Measurements from ENCODE around the gene MMP2.
A peak's percentile ranks its signal among the peaks of the same experiment; 100 is the strongest.

Gene MMP2

DNA sequence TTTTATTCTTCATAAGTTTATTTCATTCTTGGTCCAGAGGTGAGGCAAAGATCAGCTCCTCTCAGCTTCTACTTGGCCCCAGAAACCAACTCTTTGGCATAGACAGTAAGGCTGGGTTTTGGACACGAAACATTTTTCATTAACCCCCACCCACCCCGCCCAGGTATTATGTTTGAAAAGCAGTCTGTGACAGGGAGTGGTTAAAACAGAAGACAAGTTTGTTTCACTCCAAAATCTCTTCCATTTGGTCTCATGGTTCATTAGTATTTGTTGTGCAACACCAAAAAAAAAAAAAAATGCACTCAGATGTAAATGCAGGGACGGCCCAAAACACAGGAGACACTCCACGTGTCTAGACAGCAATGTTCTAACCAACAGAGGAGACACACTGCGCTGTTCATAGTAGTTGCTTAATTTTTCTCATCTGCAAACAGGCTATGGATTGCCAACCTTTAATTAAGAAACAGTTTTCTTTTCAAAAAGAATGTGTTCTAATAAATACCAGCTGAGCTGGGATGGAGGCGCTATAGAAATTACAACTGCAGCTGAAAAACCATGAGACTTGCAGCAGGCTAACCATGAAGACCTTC lies 39.8 kb upstream of the MMP2 start:
- no peak overlapping the region for H3K23ac ChIP-seq (ENCODE audit: low read depth, low read length, poor library complexity)
- DNase-seq (ENCODE audit: low spot score) = no peak

DNA sequence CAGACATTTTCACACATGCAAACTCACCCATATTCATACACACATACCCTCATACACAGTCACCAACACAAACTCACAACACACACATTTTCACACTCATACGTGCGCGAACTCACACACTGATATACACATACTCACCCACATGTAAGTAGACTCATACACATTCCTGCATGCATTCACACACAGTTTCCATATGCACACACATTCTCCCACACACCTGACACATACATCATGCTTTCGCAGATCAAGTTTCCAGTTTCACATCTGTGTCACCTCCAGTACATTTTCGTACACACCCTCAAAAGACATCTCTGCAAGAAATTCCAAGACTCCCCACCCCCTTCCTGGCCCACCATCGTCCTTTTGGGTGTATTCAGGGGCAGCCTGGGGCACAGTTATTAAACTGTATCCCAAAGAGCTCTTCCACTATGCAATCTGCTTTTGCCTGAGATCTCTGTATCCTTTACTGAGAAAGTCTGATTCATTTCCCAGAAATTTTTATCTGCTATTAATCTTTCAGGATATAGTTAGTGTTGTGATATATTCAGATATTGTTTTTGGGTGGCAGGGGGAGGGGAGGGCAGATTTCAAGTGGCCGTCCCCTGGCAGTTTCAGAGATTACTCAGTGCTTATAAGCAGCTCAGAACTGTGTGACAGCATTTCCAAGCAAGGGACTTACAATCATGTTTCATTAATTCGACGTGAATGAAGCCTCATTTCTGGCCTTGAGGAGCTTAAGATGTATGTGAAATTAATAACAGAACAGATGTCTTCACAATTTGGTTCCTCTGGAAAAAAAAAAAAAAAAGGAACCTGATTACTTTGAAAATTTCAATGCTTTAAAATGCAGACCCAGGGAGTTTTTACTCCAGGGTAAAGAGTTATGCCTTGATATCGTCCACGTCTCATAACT lies 35.3 kb upstream of the MMP2 start:
- Histone ChIP-seq H3K4ac (ENCODE audit: low read length) (no peak overlapping the region), H3K36me3 (replicated peaks in 1 of 2; ENCODE audit: control insufficient read depth in 2 of 2, insufficient read depth in 2 of 2, low read length in 2 of 2) (no peaks in the 10 kb centered on the region), H3K27me3 (ENCODE audit: control insufficient read depth in 3 of 3, insufficient read depth in 3 of 3, low read depth in 1 of 3, low read length in 3 of 3) (no peaks in the 10 kb centered on the region), H4K91ac (ENCODE audit: low read depth, low read length, poor library complexity) (no peak overlapping the region), H2BK5ac (ENCODE audit: low read length) (no peak overlapping the region), H3K9me3 (replicated peaks in 1 of 2; ENCODE audit: control insufficient read depth in 2 of 2, insufficient read depth in 1 of 2, low read depth in 1 of 2, low read length in 2 of 2) (no peaks in the 10 kb centered on the region), H3K18ac (ENCODE audit: low read length) (no peak overlapping the region), H2BK120ac (ENCODE audit: low read depth, low read length) (no peak overlapping the region), H3K4me3 (ENCODE audit: low read length in 2 of 2) (no peak overlapping the region), H3K14ac (ENCODE audit: low read length) (no peak overlapping the region), H3K27ac (replicated peaks; ENCODE audit: low read length) (no peak overlapping the region), H3K4me1 (ENCODE audit: control insufficient read depth in 2 of 2, insufficient read depth in 1 of 2, low read depth in 1 of 2, low read length in 2 of 2) (peaks cover 0 to 28% of the 10 kb centered on the region in 2 donors), H3K4me2 (ENCODE audit: insufficient read depth, low read length, poor library complexity, severe bottlenecking) (no peak overlapping the region), H2BK12ac (ENCODE audit: low read length) (no peak overlapping the region), H4K8ac (ENCODE audit: low read depth, low read length) (no peak overlapping the region), H2AFZ (ENCODE audit: low read length) (no peak overlapping the region), H3K23ac (ENCODE audit: low read depth, low read length, poor library complexity) (no peak overlapping the region), H2BK15ac (ENCODE audit: low read length) (no peak overlapping the region), H3K79me1 (ENCODE audit: low read depth, low read length) (no peaks in the 10 kb centered on the region), H3K9ac (ENCODE audit: low read depth, low read length, poor library complexity) (no peak overlapping the region), H2AK5ac (ENCODE audit: low read depth, low read length) (no peak overlapping the region)
- DNase-seq (ENCODE audit: low spot score) = no peak
- 67% methylated on average over 3 of the region's 11 CpGs; no CpG with 5 or more reads in 1 of the 2 donors for WGBS, 2 donors (ENCODE audit: extremely low coverage in 2 of 2, insufficient read length in 2 of 2, insufficient replicate concordance in 1 of 2)

More for the DNA sequence above, 39.8 kb upstream of the MMP2 start:
- Histone ChIP-seq H3K14ac (ENCODE audit: low read length) (no peak overlapping the region), H2BK120ac (ENCODE audit: low read depth, low read length) (no peak overlapping the region), H2AFZ (ENCODE audit: low read length) (no peak overlapping the region), H2BK5ac (ENCODE audit: low read length) (no peak overlapping the region), H3K4me2 (ENCODE audit: insufficient read depth, low read length, poor library complexity, severe bottlenecking) (no peak overlapping the region), H3K9me3 (replicated peaks in 1 of 2; ENCODE audit: control insufficient read depth in 2 of 2, insufficient read depth in 1 of 2, low read depth in 1 of 2, low read length in 2 of 2) (no peaks in the 10 kb centered on the region), H4K91ac (ENCODE audit: low read depth, low read length, poor library complexity) (no peak overlapping the region), H3K4me1 (ENCODE audit: control insufficient read depth in 2 of 2, insufficient read depth in 1 of 2, low read depth in 1 of 2, low read length in 2 of 2) (peaks cover 0 to 18% of the 10 kb centered on the region in 2 donors), H2AK5ac (ENCODE audit: low read depth, low read length) (no peak overlapping the region), H3K4me3 (ENCODE audit: low read length in 2 of 2) (no peak overlapping the region), H3K4ac (ENCODE audit: low read length) (no peak overlapping the region), H3K27ac (replicated peaks; ENCODE audit: low read length) (no peak overlapping the region), H3K9ac (ENCODE audit: low read depth, low read length, poor library complexity) (no peak overlapping the region), H2BK15ac (ENCODE audit: low read length) (no peak overlapping the region), H3K18ac (ENCODE audit: low read length) (no peak overlapping the region), H4K8ac (ENCODE audit: low read depth, low read length) (no peak overlapping the region), H3K27me3 (ENCODE audit: control insufficient read depth in 3 of 3, insufficient read depth in 3 of 3, low read depth in 1 of 3, low read length in 3 of 3) (peaks cover 0 to 23% (median 0%) of the 10 kb centered on the region in 3 experiments), H3K79me1 (ENCODE audit: low read depth, low read length) (no peaks in the 10 kb centered on the region), H2BK12ac (ENCODE audit: low read length) (no peak overlapping the region), H3K36me3 (replicated peaks in 1 of 2; ENCODE audit: control insufficient read depth in 2 of 2, insufficient read depth in 2 of 2, low read length in 2 of 2) (no peaks in the 10 kb centered on the region)
- WGBS, 2 donors (ENCODE audit: extremely low coverage in 2 of 2, insufficient read length in 2 of 2, insufficient replicate concordance in 1 of 2) = no CpG with 5 or more reads among the region's 6 CpGs

DNA sequence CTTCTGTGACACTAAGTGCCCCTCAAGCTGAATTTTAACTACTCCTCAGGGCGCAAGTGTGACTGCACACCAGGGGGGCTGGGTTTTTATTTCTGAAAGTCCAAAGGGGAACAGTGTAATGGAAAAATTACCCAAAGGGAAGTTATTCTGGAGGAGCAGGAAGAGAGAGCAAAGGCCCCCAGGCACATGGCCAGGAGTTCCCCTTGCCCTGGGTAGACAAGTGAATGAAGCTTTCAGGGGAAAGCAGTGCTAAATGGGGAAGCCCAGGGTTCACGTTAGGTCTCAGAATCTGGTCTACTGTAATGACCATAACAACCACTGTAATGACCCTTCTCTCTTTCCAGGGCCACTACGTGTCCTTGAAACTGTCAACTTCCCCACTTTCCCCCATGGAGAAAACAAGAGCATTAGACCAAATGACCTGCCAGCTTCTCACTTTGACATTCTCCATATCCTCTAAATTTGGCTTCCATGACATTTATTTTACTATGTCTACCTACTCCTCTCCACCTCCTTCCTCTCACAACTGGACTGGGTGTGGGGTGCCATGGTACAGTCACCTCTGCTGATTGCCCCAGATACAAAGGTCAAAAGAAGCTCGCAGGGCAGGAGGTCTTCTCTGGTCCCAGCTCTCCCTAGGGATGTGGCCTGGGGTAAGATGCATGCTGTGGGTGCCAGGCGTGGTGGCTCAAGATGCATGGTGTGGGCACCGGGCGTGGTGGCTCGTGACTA lies 34.1 kb upstream of the MMP2 start:
- Histone ChIP-seq H4K91ac (ENCODE audit: low read depth, low read length, poor library complexity) (no peak overlapping the region), H3K4ac (ENCODE audit: low read length) (no peak overlapping the region), H2BK15ac (ENCODE audit: low read length) (no peak overlapping the region), H3K9me3 (replicated peaks in 1 of 2; ENCODE audit: control insufficient read depth in 2 of 2, insufficient read depth in 1 of 2, low read depth in 1 of 2, low read length in 2 of 2) (no peaks in the 10 kb centered on the region), H3K9ac (ENCODE audit: low read depth, low read length, poor library complexity) (no peak overlapping the region), H3K14ac (ENCODE audit: low read length) (peak overlapping the region; percentile 39), H3K36me3 (replicated peaks in 1 of 2; ENCODE audit: control insufficient read depth in 2 of 2, insufficient read depth in 2 of 2, low read length in 2 of 2) (no peaks in the 10 kb centered on the region), H3K79me1 (ENCODE audit: low read depth, low read length) (no peaks in the 10 kb centered on the region), H3K18ac (ENCODE audit: low read length) (no peak overlapping the region), H3K27ac (replicated peaks; ENCODE audit: low read length) (no peak overlapping the region), H3K4me1 (ENCODE audit: control insufficient read depth in 2 of 2, insufficient read depth in 1 of 2, low read depth in 1 of 2, low read length in 2 of 2) (peaks cover 0 to 28% of the 10 kb centered on the region in 2 donors), H2AFZ (ENCODE audit: low read length) (peak overlapping the region; percentile 28), H2BK120ac (ENCODE audit: low read depth, low read length) (no peak overlapping the region), H2BK5ac (ENCODE audit: low read length) (no peak overlapping the region), H3K23ac (ENCODE audit: low read depth, low read length, poor library complexity) (no peak overlapping the region), H2AK5ac (ENCODE audit: low read depth, low read length) (no peak overlapping the region), H4K8ac (ENCODE audit: low read depth, low read length) (no peak overlapping the region), H3K4me2 (ENCODE audit: insufficient read depth, low read length, poor library complexity, severe bottlenecking) (no peak overlapping the region), H2BK12ac (ENCODE audit: low read length) (no peak overlapping the region), H3K4me3 (ENCODE audit: low read length in 2 of 2) (no peak overlapping the region), H3K27me3 (ENCODE audit: control insufficient read depth in 3 of 3, insufficient read depth in 3 of 3, low read depth in 1 of 3, low read length in 3 of 3) (no peaks in the 10 kb centered on the region)
- no peak for DNase-seq (ENCODE audit: low spot score)
- no CpG with 5 or more reads among the region's 8 CpGs for WGBS, 2 donors (ENCODE audit: extremely low coverage in 2 of 2, insufficient read length in 2 of 2, insufficient replicate concordance in 1 of 2)

DNA sequence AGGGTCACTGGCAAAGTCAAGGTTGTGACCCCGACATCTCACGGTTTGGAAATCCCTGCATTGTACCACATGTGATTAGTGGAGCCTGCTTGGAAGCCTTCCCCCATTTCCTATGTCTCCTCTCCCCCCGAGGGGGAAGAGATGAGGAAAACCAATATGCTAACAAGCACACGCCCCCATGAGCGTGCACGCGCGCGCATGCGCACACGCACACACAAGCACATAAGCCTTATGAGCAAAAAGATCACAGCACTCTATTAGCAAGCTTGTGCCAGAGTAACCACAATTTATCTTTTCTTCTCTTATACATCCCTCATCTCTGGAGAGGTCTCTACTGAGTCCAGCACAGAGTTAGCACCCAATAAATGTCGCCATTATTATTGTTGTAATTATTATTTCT lies 31.8 kb upstream of the MMP2 start:
- Histone ChIP-seq H3K4ac (ENCODE audit: low read length) (no peak overlapping the region), H2BK120ac (ENCODE audit: low read depth, low read length) (no peak overlapping the region), H3K27me3 (ENCODE audit: control insufficient read depth in 3 of 3, insufficient read depth in 3 of 3, low read depth in 1 of 3, low read length in 3 of 3) (no peaks in the 10 kb centered on the region), H3K4me2 (ENCODE audit: insufficient read depth, low read length, poor library complexity, severe bottlenecking) (no peak overlapping the region), H3K14ac (ENCODE audit: low read length) (no peak overlapping the region), H4K8ac (ENCODE audit: low read depth, low read length) (no peak overlapping the region), H3K4me1 (ENCODE audit: control insufficient read depth in 2 of 2, insufficient read depth in 1 of 2, low read depth in 1 of 2, low read length in 2 of 2) (peaks cover 0 to 20% of the 10 kb centered on the region in 2 donors), H2AK5ac (ENCODE audit: low read depth, low read length) (no peak overlapping the region), H2BK5ac (ENCODE audit: low read length) (no peak overlapping the region), H3K23ac (ENCODE audit: low read depth, low read length, poor library complexity) (no peak overlapping the region), H3K27ac (replicated peaks; ENCODE audit: low read length) (no peak overlapping the region), H2BK15ac (ENCODE audit: low read length) (no peak overlapping the region), H2BK12ac (ENCODE audit: low read length) (no peak overlapping the region), H3K36me3 (replicated peaks in 1 of 2; ENCODE audit: control insufficient read depth in 2 of 2, insufficient read depth in 2 of 2, low read length in 2 of 2) (no peaks in the 10 kb centered on the region), H4K91ac (ENCODE audit: low read depth, low read length, poor library complexity) (no peak overlapping the region), H2AFZ (ENCODE audit: low read length) (no peak overlapping the region), H3K79me1 (ENCODE audit: low read depth, low read length) (no peaks in the 10 kb centered on the region), H3K18ac (ENCODE audit: low read length) (no peak overlapping the region), H3K4me3 (ENCODE audit: low read length in 2 of 2) (no peak overlapping the region), H3K9ac (ENCODE audit: low read depth, low read length, poor library complexity) (no peak overlapping the region), H3K9me3 (replicated peaks in 1 of 2; ENCODE audit: control insufficient read depth in 2 of 2, insufficient read depth in 1 of 2, low read depth in 1 of 2, low read length in 2 of 2) (no peaks in the 10 kb centered on the region)
- DNase-seq (ENCODE audit: low spot score) = no peak
- WGBS, 2 donors (ENCODE audit: extremely low coverage in 2 of 2, insufficient read length in 2 of 2, insufficient replicate concordance in 1 of 2) = no CpG with 5 or more reads among the region's 12 CpGs
